GM12864 (cell line): ENCODE results near the gene PCBP3.

ENCODE experiments used
- DNase-seq: peaks from one replicate; pipeline ENCODE4 v3.0.0-alpha.2; 2011; ENCODE audit warnings: low read depth
- H3K4me3 ChIP-seq: 2 replicates; pipeline ENCODE4 v1.5.1; 2011; ENCODE audit warnings: mild to moderate bottlenecking, low read depth, low read length, control low read depth
- TF ChIP-seq, protein P1 (sequence below): IDR thresholded peaks from 2 replicates; pipeline ENCODE4 v1.5.1; 2011; ENCODE audit warnings: low read depth, mild to moderate bottlenecking, moderate library complexity, low read length, control low read depth, inconsistent platforms; ENCODE audit errors: missing control alignments

Gene PCBP3

GRCh38 chr21:45876381-45877170 is 233.1 kb downstream of the PCBP3 start:
- TF ChIP-seq, protein P1, sequence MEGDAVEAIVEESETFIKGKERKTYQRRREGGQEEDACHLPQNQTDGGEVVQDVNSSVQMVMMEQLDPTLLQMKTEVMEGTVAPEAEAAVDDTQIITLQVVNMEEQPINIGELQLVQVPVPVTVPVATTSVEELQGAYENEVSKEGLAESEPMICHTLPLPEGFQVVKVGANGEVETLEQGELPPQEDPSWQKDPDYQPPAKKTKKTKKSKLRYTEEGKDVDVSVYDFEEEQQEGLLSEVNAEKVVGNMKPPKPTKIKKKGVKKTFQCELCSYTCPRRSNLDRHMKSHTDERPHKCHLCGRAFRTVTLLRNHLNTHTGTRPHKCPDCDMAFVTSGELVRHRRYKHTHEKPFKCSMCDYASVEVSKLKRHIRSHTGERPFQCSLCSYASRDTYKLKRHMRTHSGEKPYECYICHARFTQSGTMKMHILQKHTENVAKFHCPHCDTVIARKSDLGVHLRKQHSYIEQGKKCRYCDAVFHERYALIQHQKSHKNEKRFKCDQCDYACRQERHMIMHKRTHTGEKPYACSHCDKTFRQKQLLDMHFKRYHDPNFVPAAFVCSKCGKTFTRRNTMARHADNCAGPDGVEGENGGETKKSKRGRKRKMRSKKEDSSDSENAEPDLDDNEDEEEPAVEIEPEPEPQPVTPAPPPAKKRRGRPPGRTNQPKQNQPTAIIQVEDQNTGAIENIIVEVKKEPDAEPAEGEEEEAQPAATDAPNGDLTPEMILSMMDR = no peak
- H3K4me3 ChIP-seq = no peak overlapping the region
- no peak for DNase-seq

GRCh38 chr21:45877171-45877438 is 233.6 kb downstream of the PCBP3 start:
- DNase-seq = no peak
- TF ChIP-seq, protein P1 = no peak
- H3K4me3 ChIP-seq = no peak overlapping the region

DNA sequence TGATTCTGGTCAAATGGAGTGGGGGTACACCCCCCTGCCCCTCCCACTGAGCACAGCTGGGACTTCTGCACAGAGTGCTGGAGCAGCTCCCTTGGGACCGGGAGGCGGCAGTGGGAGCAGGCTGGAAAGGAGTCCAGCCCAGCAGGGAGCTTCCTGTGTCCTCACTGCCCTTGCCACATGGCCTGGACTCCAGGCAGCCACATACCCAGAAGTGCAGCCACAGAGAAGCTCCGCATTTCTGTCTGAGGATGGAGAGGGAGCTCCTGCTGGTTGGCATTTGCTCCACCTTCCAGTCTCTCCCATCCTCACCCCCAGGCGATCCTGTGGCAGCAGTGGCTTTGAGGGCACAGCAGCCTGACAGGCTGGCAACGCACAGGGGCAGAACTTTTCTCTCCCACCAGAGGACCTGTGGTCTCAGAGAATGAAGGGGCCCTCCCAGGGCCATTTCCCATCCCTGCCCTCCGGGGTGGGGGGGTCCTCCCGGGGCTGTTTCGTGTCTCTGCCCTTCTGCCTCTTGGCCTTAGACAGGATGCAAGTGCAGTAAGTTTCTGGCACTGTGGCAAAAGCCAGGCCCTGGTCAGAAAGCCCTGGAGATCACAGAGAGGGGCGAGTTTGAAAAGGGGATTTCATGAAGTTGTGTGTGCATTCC is 234.4 kb downstream of the PCBP3 start:
- TF ChIP-seq, protein P1 = no peak
- H3K4me3 ChIP-seq = no peak overlapping the region
- no peak for DNase-seq

DNA sequence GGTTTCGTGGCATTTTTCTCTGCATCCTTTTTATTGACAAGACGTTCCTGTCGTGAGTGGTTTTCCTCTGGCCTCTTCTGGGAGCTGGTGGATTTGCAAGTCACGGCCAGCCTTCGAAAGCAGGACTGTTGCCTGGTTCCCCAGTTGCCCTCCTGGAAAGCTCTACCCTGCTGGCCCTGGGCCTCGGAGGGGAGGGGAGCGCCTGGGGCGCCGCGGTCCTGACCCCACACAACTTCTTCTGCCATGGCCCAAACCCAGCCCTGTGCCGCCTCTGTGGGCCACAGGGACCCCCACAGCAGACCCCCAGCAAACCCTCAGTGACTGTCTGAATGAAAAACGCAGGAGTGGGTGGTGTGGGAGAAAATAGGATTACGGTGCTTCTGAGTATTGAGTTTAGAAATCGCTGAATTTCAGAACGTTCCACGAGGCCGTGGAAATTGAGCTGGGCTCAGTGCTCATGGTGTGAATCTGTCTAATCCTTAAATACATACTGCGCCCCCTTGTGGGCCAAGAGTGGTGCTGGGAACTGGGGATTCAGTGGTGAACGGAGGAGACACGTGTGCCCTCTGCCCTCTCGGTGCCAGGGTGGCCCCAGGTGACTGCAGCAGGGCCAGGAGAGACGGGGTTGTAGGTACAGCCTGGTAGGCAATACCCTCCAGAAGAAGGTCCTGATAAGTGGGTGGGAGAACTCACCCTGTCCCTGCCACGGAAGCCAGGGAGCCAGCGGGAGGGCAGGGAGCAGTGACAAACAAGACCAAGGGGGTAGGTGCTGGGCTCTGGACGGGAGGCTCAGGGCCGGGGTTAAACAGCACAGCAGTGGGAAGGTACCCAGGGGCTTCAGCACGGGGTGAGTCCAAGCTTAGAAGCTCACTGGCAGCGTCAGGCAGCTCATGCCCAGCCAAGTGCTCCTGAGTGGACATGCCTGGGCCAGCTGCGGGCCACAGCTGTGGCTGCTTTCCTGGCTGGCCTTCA is 236.9 kb downstream of the PCBP3 start:
- TF ChIP-seq, protein P1 = peak; percentile 69
- DNase-seq = peak; percentile 24
- no peak overlapping the region for H3K4me3 ChIP-seq

DNA sequence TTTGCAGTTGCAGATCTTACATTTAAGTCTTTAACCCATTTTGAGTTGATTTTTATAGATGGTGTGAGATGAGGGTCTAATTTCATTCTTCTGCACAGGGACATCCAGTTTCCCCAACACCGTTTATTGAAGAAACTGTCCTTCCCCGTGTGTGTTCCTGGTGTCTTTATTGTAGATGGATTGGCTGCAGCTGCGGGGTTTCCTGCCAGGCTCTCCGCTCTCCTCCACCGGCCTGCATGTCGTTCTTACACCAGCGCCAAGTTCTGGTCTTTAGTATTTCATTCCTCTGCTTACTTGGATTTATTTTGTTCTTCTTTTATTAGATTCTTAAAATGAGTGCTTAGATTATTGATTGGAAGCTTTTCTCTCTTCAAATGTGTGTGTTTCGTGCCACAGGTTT is 239.1 kb downstream of the PCBP3 start:
- H3K4me3 ChIP-seq = no peak overlapping the region
- TF ChIP-seq, protein P1 = no peak
- DNase-seq = no peak

DNA sequence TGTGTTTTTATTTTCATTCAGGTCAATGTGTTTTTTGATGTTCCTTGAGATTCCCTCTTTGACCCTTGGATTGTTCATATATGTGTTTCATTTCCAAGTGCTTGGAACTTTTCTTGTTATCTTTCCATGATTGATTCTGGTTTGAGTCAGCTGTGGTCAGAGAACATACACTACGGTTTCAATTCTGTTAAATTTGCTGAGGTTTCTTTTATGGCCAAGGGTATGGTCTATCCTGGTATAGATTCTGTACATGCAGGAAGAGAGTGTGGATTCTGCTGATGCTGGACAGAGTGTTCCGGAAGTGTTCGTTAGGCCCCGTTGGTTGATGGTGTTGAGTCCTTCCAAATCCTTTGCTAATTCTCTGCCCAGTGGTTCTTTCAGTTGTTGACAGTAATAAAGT is 239.6 kb downstream of the PCBP3 start:
- DNase-seq = no peak
- H3K4me3 ChIP-seq = no peak overlapping the region
- TF ChIP-seq, protein P1 = no peak
